Ammon's horn (tissue), 1 donor: Measurements from ENCODE around the gene CRYGC.
"Not testable (repeated sequence)": the region's sequence is repeated elsewhere in the genome, so short reads cannot be mapped to it uniquely, and the experiment has no call there.

ENCODE experiments used
- DNase-seq: peaks from one replicate; pipeline ENCODE4 v3.0.0-alpha.2; 2016; ENCODE audit warnings: low spot score

Gene CRYGC

DNA sequence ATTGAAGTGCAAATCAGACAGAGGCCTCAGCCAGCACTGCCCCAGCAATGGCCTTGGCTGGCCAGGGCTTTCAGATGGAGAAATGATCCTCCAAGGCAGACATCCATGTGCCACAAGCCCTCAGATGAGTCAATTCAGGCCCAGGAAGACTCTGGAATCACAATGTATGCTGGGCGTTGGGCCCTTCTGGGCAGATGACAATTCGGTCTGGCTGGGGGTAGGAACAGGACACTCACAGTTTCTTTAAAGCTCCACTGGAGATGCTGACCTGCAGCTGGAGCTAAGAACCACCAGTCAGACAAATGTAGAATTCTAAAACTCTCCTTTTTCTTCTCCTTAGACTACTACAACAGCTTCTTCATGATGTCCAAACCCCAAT, 7.1 kb upstream of the CRYGC start:
- DNase-seq: no peak

DNA sequence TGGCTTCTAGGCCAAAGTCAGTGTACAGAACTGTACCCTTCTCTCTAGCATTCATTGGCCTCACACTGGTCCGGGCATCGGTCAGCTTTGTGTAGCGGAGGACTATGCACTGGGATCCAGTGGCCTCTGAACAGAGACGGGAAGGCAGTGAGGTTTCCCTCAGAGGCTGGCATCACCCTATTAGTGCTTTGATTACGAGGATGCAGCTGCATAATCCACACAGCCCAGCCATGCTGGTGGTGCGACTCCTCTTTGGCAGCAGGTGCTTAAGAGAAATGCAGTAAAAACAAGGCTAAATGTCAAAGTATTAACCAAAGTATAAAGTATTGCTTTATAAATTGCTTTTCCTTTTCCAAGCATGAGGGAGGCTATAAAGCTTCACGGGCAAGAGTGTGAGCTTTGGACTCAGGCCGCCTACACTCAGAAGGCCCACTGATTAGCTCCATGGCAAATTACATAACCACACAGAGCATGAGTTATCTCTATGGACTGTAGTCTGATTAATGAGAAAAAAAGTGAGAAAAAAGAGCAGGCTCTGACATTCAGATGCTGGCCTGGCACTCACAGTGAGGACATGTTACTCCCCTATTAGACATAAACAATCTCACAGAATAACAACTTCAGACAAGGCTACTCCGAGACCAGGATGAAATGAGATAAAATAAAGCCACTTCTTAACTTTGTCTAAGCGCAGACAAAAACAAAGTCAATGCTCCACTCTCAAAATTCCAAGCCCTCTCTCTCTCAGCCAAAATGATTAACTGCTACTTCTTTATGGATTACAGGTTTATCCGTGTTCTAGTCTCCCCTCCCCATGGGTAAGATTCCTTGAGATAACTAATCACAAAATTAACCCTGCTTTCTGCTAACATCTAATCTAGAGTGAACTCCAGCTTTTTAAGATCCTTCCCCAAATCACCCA, 6.4 kb upstream of the CRYGC start:
- DNase-seq: no peak

DNA sequence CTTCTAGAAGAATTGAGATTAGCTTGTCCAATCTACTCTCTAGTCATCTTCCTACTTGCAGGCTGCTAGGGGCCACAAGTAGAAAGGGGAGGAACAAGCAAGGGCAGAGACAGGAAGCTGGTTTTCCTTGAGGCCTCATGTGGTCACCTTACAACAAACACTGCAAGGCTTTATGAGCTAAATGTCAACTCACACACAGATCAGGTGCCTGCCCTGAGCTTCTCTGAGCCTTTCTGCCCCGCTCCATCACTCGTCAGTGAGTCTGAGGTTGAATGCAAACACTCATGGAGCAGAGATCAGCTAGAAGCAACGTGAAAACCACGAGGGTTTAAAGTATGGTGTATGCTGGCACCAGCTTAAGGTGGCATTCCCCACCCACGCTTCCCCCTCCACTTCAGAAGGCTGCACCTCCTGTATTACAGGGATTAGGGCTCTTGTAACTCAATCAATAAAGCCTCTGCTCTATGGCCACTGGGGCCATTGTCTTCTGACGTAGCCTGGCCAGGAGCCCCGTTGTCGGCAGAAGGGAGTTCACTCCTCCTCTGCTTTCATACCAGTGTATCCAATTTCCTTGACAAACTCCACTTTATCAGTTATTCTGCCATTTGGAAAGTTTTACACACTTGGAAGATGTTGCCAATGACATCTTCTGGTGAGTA, 5.4 kb upstream of the CRYGC start:
- DNase-seq: no peak

DNA sequence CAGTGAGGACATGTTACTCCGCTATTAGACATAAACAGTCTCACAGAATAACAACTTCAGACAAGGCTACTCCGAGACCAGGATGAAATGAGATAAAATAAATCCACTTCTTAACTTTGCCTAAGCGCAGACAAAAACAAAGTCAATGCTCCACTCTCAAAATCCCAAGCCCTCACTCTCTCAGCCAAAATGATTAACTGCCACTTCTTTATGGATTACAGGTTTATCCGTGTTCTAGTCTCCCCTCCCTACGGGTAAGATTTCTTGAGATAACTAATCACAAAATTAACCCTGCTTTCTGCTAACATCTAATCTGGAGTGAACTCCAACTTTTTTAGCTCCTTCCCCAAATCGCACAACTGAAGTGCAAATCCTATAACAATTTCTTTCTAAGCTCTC, 1.1 kb upstream of the CRYGC start:
- no peak for DNase-seq

DNA sequence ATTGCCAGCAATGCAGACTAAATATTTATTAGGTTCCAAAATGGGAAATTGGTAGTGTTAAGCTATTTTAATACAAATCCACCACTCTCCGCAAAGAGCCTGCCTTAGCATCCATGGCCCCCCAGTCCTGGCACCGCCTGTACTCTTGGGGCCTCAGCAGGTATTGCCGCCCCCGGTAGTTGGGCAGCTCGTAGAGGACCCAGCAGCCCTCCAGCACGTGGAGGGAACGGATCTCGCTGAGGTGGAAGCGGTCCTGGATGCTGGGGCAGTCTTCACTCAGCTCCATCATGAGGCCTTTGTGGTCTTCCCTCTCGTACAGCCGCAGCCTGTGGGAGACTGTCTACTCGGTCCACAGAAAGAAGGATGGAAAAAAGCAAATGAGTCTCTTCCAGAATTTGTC, 1.5 kb downstream of the CRYGC start:
- DNase-seq: no peak

DNA sequence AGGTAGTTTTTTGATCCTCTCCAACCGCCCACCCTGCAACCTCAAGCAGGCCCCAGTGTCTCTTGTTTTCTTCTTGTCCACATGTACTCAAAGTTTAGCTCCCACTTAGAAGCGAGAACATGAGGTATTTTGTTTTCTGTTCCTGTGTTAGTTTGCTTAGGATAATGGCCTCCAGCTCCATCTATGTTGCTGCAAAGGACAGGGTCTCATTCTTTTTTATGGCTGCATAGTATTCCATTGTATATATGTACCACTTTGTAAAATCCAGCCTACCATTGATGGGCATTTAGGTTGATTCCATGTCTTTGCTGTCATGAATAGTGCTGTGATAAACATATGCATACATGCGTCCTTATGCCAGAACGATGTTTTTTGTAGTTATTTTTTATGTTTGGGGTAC, 2.5 kb downstream of the CRYGC start:
- no peak for DNase-seq

DNA sequence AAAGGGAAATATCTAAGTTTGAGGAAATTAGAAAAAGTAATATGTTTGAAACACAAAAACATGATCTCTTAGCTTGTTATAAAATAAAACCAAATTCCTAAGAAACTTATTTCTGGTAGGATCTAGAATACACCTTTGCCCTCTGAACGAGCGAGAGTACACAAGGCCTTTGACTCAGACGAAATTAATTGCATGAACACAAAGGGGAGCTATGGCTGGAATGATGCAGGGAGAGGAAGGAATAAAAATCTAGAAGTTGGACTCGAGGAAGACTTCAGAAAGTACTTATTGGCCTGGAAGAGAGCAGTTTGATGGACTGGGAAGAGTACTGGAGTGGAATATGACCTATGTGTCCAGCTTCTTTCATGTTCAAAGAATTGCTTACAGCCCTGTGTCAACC, 4.4 kb downstream of the CRYGC start:
- no peak for DNase-seq

DNA sequence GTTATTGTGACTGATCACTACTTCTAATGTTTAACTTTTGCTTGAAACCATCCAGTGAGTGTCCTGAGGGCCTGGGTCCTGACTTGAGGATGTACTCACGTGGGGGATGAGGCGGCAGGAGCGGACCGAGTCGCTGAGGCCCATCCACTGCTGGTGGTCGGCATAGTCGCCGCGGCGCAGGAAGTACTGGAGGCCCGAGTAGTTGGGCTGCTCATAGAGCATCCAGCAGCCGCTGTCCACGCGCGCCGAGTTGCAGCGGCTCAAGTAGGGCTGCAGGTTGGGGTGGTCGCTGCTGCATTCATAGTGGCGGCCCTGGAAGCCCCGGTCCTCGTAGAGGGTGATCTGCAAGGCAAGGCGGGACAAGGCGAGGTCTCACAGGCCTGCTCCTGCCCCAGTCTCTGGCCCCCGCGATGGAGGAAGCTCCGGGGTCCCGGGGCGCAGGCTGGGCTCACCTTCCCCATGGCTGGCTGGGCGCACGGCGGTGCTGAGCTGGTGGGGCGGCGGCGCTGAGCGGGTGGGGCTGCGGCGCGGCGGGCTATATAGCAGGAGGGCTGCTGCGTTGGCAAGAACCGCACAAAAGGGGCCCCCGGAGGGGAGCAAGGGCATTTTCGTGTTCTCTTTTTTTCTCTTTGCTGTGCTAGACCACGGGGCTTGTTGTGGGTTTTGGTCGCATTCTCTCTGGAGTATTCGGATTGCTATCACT, 5.5 kb downstream of the CRYGC start, which contains the start of gene CRYGD:
Gene CRYGD, minus strand, starts transcription at position 512 of the 703 bp plus-strand sequence. Its CDS starts 51 bp downstream, at position 461.
- not testable (repeated sequence) for DNase-seq

DNA sequence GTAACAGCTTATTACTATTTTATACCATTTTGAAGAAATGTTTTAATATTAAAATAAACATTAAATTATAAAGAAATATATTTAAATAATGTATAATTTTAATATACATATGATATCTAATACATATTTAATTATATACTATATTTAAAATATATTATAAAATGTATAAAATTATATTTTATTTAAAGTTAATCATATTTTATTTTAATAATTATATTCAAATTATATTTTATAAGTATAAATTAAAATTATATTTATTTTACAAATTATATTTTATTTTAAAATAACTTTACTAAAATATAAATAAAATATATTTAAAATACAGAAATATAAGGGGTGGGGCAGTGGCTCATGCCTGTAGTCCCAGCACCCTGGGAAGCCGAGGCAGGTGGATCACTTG, 7.4 kb downstream of the CRYGC start:
- DNase-seq: no peak

DNA sequence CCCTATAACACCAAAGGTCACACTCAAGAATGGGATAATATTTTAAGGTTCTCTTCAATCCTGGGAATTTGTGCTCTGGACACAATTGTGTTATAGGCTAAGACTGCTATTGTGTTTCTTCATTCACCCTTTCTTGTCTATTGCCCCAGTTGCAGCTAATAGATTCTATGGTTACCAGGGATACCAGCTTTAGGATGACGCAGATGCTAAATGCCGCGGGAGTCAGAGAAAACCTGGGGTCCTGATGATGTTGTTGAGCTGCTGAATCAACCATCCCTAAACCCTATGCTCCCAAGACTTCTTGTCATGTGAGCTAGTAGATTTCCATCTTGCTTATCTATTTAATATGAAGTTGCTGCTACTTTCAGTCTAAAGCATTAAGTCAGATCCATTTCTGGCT, 10.7 kb downstream of the CRYGC start:
- DNase-seq: no peak

DNA sequence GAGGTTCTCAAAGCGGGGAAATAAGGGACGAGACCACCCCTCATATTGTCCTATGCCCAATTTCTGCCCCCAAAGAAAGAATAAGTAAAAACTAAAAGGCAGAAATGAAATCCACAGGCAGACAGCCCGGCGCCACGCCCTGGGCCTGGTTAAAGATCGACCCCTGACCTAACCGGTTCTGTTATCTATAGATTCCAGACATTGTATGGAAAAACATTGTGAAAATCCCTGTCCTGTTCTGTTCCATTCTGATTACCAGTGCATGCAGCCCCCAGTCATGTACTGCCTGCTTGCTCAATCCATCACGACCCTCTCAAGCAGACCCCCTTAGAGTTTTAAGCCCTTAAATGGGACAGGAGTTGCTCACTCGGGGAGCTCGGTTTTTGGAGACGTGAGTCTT, 12.2 kb downstream of the CRYGC start:
- not testable (repeated sequence) for DNase-seq

DNA sequence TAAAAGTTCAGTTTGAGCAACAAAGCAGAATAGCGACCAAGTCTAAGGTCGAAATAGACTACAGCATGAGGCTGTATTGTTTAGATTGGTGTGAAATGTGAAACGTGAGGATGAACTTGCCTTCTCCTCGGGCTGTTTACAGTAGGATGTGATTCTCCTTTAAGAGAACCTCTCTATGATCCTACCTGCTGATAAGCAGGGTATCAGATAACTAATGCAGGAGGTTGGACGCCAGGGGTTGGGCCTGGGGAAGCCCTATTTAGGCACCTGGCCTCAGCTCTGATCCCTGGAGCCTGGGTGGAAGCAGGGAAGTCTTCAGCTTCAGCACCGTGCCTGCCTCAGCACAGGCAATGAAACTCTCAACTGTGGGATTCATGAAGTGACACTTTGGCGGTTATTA, 16.7 kb downstream of the CRYGC start:
- DNase-seq: no peak

DNA sequence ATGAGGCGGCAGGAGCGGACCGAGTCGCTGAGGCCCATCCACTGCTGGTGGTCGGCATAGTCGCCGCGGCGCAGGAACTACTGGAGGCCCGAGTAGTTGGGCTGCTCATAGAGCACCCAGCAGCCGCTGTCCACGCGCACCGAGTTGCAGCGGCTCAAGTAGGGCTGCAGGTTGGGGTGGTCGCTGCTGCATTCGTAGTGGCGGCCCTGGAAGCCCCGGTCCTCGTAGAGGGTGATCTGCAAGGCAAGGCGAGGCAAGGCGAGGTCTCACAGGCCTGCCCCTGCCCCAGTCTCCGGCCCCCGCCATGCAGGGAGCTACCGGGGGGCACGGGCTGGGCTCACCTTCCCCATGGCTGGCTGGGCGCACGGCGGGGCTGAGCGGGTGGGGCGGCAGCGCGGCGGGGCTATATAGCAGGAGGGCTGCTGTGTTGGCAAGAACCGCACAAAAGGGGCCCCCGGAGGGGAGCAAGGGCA, 17.3 kb downstream of the CRYGC start:
- not testable (repeated sequence) for DNase-seq

DNA sequence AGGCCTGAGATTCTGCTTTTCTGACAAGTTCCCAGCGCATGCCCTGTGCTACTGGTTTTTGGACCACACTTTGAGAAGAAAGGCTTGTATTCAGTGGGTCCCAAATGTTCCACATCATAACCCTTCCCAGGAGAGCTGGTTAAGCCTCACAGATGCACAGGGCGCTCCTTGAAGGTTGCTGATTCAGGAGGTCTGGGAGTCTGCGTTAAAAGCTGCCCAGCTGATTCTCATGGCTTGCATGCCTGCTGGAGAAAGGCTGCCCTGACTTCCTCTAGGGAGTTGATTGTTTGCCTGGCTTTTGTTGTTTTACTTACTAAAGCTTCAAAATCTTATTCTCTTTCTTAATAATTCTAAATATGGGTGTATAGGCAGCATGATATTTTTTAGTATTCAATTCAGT, 26.0 kb downstream of the CRYGC start:
- no peak for DNase-seq

DNA sequence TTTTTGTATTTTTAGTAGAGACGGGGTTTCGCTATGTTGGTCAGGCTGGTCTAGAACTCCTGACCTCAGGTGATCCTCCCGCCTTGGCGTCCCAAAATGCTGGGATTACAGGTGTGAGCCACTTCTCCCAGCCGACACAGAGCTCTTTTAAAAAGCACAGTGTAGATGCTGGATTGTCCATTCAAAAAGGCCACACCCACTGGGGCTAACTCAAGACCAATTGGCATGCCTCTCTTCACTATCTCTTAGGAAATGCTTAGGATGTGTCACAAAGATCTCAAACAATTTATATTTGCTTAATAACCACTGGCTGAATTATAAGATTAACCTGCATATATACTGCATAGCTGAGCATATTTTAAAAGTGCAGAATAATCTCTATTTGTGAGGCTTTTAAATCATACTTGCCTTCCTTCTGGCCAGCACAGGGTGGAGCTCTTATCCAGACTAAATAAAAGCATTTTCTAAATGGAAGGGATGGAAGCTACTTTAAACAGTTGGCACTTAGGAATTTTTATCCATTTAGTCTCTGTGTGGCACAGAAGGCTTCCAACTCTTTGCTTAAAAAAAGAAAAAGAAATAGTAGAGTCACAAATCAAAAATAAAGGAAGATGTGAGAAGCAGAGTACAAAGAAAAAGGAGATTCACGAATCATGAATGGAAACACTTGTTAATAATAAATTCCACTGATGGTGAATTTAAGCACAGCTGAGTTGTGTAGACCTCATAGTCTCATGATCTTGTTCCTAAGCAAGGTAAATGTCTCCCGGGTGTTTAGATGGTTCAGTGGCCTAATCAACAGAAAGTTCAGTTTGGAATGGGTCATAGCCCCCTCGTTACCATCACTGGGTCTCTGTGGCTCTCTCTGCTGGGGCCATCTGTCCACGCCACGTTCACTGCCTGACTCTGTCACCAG, 27.7 kb downstream of the CRYGC start:
- DNase-seq: peak; percentile 58

DNA sequence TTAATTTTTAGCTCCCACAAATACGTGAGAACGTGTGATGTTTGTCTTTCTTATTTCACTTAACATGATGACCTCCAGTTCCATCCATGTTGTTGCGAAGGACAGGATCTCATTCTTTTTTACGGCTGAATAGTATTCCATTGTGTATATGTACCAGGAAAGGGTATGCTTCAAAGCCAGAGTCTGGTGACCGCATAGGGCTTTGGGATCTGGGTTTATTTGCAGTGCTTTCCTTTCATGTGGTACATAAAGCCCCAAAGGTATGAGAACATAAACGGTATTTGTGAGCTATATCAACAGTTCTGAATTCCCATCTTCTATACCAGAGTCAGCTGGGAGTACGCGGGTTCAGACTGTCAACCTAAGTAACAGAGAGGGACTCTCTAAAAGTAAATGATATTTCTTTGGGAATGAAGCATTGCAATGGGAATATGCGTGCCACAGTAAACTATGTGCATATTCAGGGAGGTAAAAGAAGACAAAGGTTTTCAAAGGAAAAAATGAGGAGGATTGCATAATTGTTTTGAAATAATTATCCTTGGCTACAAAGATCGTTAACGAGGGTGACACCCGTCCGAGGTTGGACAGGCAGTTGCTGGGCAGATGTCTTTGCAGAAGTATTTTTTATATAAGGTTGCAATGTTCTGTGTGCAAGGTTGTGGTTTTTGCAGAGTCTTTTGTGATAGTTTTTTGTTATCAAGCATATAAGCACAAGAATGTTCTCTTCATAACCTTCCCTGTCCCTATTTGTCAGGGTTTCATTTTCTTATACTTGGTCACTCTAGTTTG, 29.8 kb downstream of the CRYGC start:
- DNase-seq: no peak

DNA sequence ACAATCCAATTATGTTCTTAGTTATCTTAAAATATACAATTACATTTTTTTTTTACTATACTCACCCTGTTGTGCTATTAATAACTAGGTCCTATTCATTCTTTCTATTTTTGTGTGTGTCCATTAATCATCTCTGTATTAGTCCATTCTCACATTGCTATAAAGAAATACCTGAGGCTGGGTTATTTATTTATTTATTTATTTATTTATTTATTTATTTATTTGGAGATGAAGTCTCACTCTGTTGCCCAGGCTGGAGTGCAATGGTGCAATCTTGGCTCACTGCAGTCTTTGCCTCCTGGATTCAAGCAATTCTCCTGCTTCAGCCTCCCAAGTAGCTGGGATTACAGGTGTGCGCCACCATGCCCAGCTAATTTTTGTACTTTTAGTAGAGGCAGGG, 30.9 kb downstream of the CRYGC start:
- DNase-seq: not testable (repeated sequence)

DNA sequence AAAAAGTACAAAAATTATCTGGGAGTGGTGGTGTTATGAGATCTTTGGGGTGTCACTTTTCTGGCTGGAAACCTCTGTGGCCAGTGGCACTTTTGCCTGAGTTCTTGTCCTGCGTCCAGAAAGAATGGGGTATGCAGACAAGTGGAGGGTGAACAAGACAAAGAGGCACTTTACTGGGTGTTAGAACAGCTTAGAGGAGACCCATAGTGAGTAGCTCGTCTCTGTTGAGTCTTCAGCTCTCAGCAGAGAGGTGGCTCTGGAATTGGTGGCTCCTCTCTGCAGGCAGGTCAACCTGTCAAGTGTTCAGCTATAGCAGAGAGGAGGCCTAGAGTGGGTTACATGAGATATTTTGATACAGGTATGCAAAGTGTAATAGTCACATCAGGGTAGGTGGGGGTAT, 31.4 kb downstream of the CRYGC start:
- DNase-seq: no peak

DNA sequence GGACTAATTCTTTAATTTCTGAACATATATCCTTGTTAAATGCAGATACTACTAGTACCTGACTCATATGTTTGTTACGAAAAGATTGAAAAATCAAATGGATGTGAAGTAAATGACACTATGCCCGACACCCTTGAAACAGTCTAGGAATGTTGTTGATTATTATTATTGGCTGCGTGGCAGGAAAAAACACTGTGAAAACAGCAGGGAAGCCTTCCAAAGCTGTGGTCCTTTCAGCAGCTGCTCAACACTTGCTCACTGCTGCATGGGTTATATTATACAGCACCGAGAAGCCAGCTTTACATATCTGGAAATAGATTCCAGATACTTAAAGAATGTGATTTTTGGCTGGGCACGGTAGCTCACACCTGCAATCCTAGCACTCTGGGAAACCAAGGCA, 31.8 kb downstream of the CRYGC start:
- DNase-seq: no peak

DNA sequence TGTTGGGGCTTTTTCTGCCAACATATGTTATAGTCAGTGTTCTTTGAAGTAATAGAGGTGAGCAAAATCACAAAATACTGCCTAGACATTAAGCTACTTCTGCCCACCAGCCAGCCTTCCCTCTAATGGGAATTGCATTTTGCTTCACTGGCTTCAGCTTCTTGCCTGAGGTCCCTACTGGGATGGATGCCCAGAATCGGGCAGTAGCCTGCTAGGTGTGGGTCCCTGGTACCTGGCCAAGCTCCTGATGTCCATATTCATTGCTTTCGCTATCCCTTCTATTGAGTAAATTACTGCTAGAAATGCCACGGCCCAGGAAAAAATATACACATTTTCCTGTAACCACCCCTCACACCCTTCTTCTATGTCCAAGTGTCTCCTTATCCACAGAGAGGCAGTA, 32.3 kb downstream of the CRYGC start:
- DNase-seq: no peak

DNA sequence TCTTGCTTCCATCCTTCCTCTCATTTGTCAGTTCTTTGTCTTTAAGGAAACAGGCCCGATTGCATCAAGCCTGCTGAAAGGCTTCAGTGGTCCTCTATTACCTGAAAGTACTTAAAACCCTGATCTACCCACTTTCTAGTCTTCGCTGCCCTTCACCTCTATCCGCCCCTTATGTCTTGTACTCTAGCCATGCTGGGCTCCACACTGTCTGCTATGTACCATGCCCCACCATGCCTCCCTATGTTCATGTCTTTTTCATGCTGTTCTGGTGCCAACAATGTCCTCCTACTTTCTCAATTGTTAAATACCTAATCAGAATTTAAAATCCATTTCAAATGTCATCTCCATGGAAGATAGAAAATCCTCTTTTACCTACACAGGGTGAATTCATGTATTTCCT, 33.5 kb downstream of the CRYGC start:
- no peak for DNase-seq
